GM18861 (cell line): Measurements from ENCODE around the gene SRRM1.

Source experiments
- ATAC-seq: cut with Tn5 transposase; IDR thresholded peaks from one replicate; pipeline ENCODE4 v1.9.1; 2021; ENCODE audit not compliant: unreplicated experiment

SRRM1 gene

DNA sequence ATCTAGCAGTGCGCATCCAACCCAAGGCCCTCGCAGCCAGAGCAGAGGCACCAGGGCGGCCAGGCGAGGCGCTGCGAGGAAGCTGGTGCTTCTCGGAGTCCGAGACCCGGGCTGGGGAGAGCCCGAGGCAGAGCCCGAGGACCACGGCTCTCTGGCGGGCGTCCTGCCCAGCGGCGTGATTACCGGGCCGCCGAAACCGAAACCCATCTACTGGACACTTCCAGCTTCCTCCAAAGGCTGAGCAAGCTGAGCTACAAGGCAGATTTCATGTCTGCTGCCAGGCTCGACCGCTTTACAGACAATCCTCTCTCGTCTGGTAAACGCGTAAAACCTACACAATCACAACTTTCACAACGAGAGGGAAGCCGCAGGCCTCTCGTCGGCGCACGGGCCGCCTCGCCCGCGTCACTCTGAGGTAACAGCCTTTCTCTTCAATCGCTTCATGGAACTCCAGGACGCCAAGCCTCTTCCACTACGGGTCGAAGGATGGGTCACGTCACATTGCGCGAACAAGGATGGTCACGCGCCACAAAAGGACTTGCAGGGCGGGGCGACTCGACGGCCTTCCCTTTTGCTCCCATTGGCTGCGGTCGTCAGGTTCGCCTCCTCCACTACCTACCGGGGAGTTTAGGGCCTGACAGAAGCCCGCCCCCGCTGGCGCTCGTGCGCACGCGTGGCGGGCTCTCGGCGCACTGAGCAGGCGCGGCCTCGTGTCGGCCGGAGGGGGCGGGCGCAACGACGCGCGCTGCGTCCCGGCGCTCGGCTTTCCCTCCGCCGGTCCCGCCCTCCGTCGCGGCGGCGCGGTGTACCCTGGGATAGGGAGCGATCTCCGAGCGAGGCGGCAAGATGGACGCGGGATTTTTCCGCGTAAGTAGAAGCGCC lies at the start of gene SRRM1:
SRRM1 (plus strand) TSS at position 822 of the 882 bp plus-strand sequence; CDS start at position 847, 25 bp downstream.
- ATAC-seq = peak; percentile 81

- ATAC-seq = no peak
Measured at GRCh38 chr1:24594328-24594598, 48.8 kb upstream of the SRRM1 start.

DNA sequence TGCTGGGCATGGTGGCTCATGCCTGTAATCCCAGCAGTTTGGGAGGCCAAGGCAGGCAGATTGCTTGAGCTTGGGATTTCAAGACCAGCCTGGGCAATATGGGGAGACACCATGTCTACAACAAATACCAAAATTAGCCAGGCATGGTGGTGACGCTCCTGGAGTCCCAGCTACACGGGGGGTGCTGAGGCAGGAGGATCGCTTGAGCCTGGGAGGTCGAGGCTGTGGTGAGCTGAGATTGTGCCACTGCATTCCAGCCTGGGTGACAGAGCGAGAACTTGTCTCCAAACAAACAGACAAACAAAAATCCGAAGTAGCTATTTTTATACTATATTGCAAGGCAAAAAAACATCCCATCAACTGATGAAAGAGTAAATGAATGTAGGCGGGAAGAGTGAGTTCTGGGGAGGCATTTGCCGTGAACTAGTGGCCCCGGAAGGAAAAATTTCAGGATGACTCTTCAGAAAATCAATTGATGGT lies 46.7 kb upstream of the SRRM1 start:
- ATAC-seq = no peak

DNA sequence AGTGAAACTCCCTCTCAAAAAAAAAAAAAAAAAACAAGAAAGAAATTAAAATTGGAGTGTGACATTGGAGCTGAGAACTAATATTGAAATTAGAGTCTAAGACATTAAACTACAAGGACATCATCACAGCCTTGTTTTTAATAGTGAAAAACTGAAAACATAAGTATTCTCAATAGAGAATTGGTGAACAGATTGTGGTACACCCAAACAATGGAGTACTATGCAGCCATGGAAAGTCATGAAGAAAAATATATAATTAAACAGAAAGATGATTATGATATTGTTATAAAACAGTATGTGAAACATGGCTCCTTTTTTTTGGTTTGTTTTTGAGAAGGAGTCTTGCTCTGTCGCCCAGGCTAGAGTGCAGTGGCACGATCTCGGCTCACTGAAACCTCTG lies 43.8 kb upstream of the SRRM1 start:
- ATAC-seq = no peak

- ATAC-seq = no peak
Measured at GRCh38 chr1:24600551-24600950, 42.6 kb upstream of the SRRM1 start.

DNA sequence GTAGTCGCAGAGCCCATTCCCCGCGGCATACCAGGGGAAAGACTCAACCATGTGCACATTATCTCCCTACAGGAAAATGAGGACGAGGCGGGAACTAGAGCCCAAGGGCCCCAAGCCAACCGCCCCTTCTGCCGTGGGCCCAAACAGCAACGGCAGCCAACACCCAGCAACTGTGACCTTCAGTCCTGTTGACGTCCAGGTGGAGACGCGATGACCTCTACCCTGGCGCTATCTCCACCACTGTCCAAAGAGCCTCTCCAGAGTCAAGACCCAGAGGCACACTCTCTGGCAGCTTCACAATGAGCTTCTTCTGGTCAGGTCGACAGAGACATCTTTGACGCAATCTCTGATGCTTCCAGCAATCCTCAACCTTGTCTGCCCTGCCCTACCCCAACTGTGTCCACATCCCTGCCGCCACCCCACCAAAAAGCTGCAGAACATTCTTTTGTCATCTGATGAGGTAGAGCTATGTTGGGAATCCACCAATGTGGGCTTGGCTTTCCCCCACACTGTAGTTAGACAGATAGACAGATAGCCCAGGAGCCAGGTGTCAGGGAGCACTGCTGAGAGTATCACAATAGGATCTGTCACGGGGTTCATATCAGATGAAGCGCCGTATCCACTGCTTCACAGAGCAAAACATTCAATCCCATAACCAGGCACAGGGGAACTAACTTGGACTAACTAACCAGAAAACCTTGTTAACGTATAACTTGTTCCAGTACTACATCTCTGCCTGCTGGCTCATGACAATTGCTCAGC lies 37.4 kb upstream of the SRRM1 start:
- no peak for ATAC-seq

GRCh38 chr1:24606296-24606605 lies 36.9 kb upstream of the SRRM1 start:
- no peak for ATAC-seq

- ATAC-seq = no peak
Measured at GRCh38 chr1:24606621-24607020, 36.5 kb upstream of the SRRM1 start.

DNA sequence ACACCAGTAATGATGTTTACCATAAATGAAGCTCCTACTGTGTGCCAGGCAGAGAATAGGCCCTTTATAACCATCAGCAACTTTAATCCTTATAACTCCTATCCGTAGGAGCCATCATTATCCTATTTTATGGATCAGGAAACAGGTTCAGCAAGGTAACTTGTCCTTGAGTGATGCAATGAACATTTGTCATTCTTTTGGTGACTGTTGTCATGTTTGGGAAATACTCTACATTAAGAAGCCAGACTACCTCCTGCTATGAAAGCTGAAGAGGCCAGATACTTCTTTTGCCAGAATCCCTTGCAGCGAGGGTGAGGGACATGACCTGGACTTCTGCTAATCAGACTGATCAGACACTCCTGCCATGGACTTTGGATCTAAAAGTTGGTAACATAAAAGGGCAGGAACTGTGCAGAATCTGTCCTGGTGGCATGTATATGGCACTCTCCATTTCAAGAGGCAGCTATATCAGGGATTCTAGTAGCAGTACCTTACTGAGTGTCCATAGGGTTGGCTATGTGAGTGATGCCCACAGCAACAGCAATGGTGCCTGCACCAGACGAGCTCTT lies 33.1 kb upstream of the SRRM1 start:
- no peak for ATAC-seq

GRCh38 chr1:24619376-24619775 lies 23.7 kb upstream of the SRRM1 start:
- ATAC-seq = no peak

GRCh38 chr1:24620678-24621077 lies 22.4 kb upstream of the SRRM1 start:
- ATAC-seq = no peak

GRCh38 chr1:24621121-24621520 lies 22.0 kb upstream of the SRRM1 start:
- ATAC-seq = no peak

DNA sequence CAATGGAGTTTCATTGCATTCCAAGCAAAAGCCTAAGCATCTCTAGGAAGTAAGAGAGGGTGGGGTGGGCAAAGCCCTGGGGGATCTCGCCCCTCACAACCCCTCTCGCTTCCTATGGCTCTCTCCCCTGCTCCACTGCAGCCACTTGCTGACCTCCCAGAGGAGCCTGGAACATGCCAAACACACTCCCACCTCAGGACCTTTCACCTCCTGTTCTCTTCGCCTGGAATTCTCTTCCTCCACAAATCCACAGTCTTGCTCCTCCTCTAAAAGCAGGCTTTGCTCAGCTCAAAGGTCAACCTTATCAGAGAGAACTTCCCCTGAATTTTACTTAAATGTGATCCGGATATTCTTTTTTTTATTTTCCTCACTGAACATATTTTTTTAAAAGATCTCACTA lies 20.9 kb upstream of the SRRM1 start:
- ATAC-seq = no peak

DNA sequence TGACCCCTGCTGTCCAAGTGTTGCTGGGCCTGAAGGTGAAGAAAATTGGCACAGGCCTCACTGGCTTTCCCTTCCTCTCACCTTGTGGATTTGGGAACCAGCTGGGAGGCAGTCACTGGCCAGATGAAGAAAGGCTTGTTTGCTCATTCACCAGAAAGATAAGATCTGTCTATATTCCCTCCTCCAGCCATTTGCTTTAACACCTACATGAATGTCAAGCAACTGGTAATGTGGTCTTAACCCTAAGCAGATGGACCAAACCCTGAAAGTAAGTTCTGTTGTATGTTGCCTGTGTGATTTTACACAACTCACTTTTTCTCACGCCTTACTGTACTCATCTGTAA lies 10.3 kb upstream of the SRRM1 start:
- ATAC-seq = no peak

DNA sequence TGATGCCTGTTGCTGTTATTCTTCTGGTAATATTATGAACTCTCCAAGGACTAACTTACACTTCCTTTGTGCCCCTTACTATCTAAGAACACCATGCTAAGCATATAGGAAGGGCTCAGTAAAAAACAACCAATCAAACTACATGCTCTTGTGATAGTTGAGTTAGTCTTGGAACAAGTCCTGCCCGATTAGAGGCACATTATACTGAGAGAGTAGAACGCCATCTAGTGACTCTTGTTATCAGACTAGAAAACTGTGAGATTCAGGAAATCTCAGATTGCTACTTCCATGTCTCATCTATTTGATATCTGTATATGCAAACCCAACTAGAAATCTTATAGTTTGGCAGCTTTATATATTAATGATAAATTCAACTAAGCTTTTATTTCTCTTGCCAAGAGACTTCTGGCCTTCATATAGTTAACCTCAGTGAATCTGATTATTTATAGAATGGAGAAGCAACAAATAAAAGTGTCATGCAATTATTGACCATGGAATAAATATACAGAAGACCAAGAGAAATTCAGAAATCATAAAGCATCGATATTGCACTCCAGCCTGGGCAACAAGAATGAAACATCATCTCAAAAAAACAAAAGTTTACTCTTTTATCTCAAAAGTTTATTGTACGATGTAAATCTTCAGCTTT lies 7.8 kb upstream of the SRRM1 start:
- ATAC-seq = no peak

DNA sequence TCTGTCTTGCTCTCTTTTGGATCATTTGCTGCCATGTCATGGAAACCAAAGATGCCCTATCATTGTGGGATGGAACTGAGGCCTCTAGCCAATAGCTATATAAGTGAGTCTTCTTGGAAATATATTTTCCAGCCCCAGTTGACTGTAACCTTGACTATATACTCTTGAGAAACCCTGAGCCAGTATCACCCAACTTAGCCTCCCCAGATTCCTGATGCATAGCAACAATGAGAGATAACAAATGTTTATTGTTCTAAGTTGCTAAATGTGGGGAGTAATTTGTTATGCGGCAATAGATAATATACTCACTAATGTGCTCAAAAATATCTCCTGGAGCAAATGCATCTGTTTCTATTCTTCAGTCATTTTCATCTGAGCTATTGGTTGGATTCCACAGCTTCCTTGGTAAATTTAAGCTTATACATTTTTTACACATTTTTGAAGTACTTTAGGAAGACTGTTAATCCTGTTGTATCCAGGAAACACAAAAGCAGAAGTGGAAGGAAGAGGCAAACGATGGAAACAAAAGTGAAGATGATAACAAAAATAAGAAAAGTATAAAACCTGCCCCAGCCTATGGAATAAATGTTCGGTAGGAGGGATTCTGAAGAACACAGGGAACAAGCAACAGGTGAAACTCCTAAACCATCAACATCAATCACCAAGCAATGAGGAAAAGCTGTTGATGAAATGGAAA lies 6.3 kb upstream of the SRRM1 start:
- no peak for ATAC-seq

DNA sequence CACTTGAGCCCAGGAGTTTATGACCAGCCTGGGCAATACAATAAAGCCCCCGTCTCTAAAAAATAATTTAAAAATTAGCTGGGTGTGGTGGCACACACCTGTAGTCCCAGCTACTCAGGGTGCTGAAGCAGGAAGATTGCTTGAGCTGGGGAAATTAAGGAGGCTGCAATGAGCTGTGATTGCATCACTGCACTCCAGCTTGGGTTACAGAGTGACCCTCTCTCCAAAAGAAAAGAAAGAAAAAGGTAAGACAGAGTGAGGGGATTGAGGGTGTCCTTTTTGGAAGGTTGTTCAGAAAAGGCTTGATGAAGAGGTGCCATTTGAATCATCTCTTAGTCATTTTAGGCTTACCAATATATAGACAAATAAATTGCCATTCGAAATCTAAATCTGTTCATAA lies 4.0 kb upstream of the SRRM1 start:
- no peak for ATAC-seq

DNA sequence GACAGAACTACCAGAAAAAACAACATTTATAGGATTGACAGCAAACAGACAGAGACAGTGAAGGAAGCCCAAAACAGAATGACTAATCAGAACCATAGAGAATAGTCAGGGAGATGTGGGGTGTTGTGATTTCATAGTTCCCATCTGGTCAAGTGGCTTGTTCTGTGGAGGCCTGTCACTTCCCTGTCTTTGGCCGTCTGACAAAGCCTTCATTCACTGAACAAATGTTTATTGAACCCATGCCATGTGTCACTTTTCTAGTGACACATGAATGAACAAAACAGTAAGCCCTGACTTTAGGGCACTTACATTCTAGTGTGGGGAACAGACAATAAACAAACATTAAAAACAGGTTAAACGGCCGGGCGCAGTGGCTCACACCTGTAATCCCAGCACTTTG lies 3.2 kb upstream of the SRRM1 start:
- ATAC-seq = no peak

- ATAC-seq = no peak
Measured at GRCh38 chr1:24640288-24640687, 2.8 kb upstream of the SRRM1 start.

GRCh38 chr1:24641646-24642151 lies 1.4 kb upstream of the SRRM1 start:
- no peak for ATAC-seq
